Astrocyte (in vitro differentiated cells and primary cell): ENCODE results near the gene MAS1L. TPM values are rescaled to one million over a fixed set of nuclear protein-coding genes. Genes with fewer than 3 reads are reported as not detected.

Source experiments
- DNase-seq: peaks from one replicate; pipeline ENCODE4 v3.0.0-alpha.2; 2010; ENCODE audit warnings: low read depth
- FAIRE-seq: peaks from 2 replicates; lab custom pipeline; 2011; peaks lifted over from hg19 to GRCh38; lab: Jason Lieb, UNC
- H2AFZ ChIP-seq: 2 replicates; pipeline ENCODE4 v1.6.0; 2012; ENCODE audit warnings: low read depth, low read length, inconsistent platforms
- H3K27ac ChIP-seq: 2 replicates; pipeline ENCODE4 v1.5.1; 2011; ENCODE audit warnings: low read depth, low read length, inconsistent platforms
- H3K27me3 ChIP-seq: 2 replicates; pipeline ENCODE4 v1.6.0; 2011; ENCODE audit warnings: low read length, inconsistent platforms; ENCODE audit not compliant: insufficient read depth
- H3K36me3 ChIP-seq: 2 replicates; pipeline ENCODE4 v1.5.1; 2011; ENCODE audit warnings: low read length, inconsistent platforms; ENCODE audit not compliant: insufficient read depth
- H3K4me1 ChIP-seq: 2 replicates; pipeline ENCODE4 v1.5.1; 2011; ENCODE audit warnings: low read length, inconsistent platforms; ENCODE audit not compliant: insufficient read depth
- H3K4me2 ChIP-seq: 2 replicates; pipeline ENCODE4 v1.6.0; 2012; ENCODE audit warnings: low read length, inconsistent platforms
- H3K4me3 ChIP-seq: 2 replicates; pipeline ENCODE4 v1.5.1; 2011; ENCODE audit warnings: low read depth, mild to moderate bottlenecking, low read length, inconsistent platforms; ENCODE audit not compliant: insufficient read depth
- H3K79me2 ChIP-seq: 2 replicates; pipeline ENCODE4 v1.6.0; 2012; ENCODE audit warnings: mild to moderate bottlenecking, low read length, inconsistent platforms; ENCODE audit not compliant: insufficient read depth
- H3K9ac ChIP-seq: 2 replicates; pipeline ENCODE4 v1.6.0; 2012; ENCODE audit warnings: mild to moderate bottlenecking, low read length, inconsistent platforms
- H3K9me3 ChIP-seq: 2 replicates; pipeline ENCODE4 v1.5.1; 2012; ENCODE audit warnings: low read depth, mild to moderate bottlenecking, low read length, inconsistent platforms; ENCODE audit not compliant: insufficient read depth
- H4K20me1 ChIP-seq: 2 replicates; pipeline ENCODE4 v1.6.0; 2012; ENCODE audit warnings: low read length, inconsistent platforms; ENCODE audit not compliant: insufficient read depth
- H3K27ac Mint-ChIP-seq: one replicate; pipeline ENCODE4 v1.8.0; 2021; ENCODE audit warnings: mild to moderate bottlenecking, mixed read lengths; ENCODE audit not compliant: unreplicated experiment
- H3K27me3 Mint-ChIP-seq: one replicate; pipeline ENCODE4 v1.8.0; 2021; ENCODE audit warnings: low read depth, mixed read lengths; ENCODE audit not compliant: unreplicated experiment
- H3K36me3 Mint-ChIP-seq: one replicate; pipeline ENCODE4 v1.8.0; 2021; ENCODE audit warnings: low read depth, mixed read lengths; ENCODE audit not compliant: unreplicated experiment
- H3K4me1 Mint-ChIP-seq: one replicate; pipeline ENCODE4 v1.8.0; 2021; ENCODE audit warnings: low read depth, mixed read lengths; ENCODE audit not compliant: unreplicated experiment
- H3K4me3 Mint-ChIP-seq: one replicate; pipeline ENCODE4 v1.8.0; 2021; ENCODE audit warnings: mild to moderate bottlenecking, moderate library complexity, mixed read lengths; ENCODE audit not compliant: unreplicated experiment
- H3K9me3 Mint-ChIP-seq: one replicate; pipeline ENCODE4 v1.8.0; 2021; ENCODE audit warnings: mild to moderate bottlenecking, mixed read lengths; ENCODE audit not compliant: unreplicated experiment
- CTCF ChIP-seq: IDR thresholded peaks from 2 replicates; pipeline ENCODE4 v1.5.1; 2011; ENCODE audit warnings: low read depth, mild to moderate bottlenecking, inconsistent platforms, low read length, moderate library complexity; ENCODE audit not compliant: insufficient read depth
- EZH2 ChIP-seq: IDR thresholded peaks from 2 replicates; pipeline ENCODE4 v1.6.1; 2012; ENCODE audit warnings: mild to moderate bottlenecking, low read length, inconsistent platforms; ENCODE audit not compliant: insufficient read depth
- total RNA-seq: library from RNA; stranded (reverse); gene quantifications from 2 replicates; pipeline ENCODE4 v1.2.1, GENCODE V29; 2021

The MAS1L gene
- total RNA-seq, 1 donor from 2014 or later: not detected

GRCh38 chr6:29489286-29489685, 1.5 kb upstream of the MAS1L start:
- H3K9me3 Mint-ChIP-seq: peaks cover 5% of the 10 kb centered on the region
- H2AFZ ChIP-seq: no peak overlapping the region

GRCh38 chr6:29488874-29489273, 1.1 kb upstream of the MAS1L start:
- Histone ChIP-seq H3K27me3 (no peaks in the 10 kb centered on the region), H3K9me3 (peaks cover 5% of the 10 kb centered on the region), H3K4me1 (no peaks in the 10 kb centered on the region), H3K79me2 (no peaks in the 10 kb centered on the region), H2AFZ (no peak overlapping the region), H3K9ac (no peak overlapping the region), H3K4me3 (no peak overlapping the region), H3K4me2 (no peak overlapping the region), H3K27ac (no peak overlapping the region), H4K20me1 (no peaks in the 10 kb centered on the region), H3K36me3 (no peaks in the 10 kb centered on the region)
- Mint-ChIP-seq H3K4me1 (peaks cover 11% of the 10 kb centered on the region), H3K27ac (no peak overlapping the region), H3K36me3 (peaks cover 1% of the 10 kb centered on the region), H3K9me3 (peaks cover 5% of the 10 kb centered on the region), H3K27me3 (peaks cover 4% of the 10 kb centered on the region), H3K4me3 (no peak overlapping the region)
- TF ChIP-seq CTCF (no peak), EZH2 (no peak)
- FAIRE-seq (no peak), DNase-seq (no peak)

More at GRCh38 chr6:29489286-29489685, 1.5 kb upstream of the MAS1L start:
- H4K20me1 ChIP-seq: no peaks in the 10 kb centered on the region
- DNase-seq (no peak), FAIRE-seq (no peak)
- no peaks in the 10 kb centered on the region for H3K36me3 ChIP-seq
- H3K9me3 ChIP-seq: peaks cover 5% of the 10 kb centered on the region
- peaks cover 1% of the 10 kb centered on the region for H3K36me3 Mint-ChIP-seq
- no peaks in the 10 kb centered on the region for H3K79me2 ChIP-seq
- H3K4me1 ChIP-seq: no peaks in the 10 kb centered on the region
- no peak overlapping the region for H3K4me3 ChIP-seq
- no peak for TF ChIP-seq EZH2
- TF ChIP-seq CTCF: no peak
- H3K4me2 ChIP-seq: no peak overlapping the region
- no peak overlapping the region for H3K9ac ChIP-seq
- peaks cover 11% of the 10 kb centered on the region for H3K4me1 Mint-ChIP-seq
- H3K4me3 Mint-ChIP-seq: no peak overlapping the region
- no peak overlapping the region for H3K27ac ChIP-seq
- peaks cover 4% of the 10 kb centered on the region for H3K27me3 Mint-ChIP-seq
- no peaks in the 10 kb centered on the region for H3K27me3 ChIP-seq
- H3K27ac Mint-ChIP-seq: no peak overlapping the region

- no peak overlapping the region for H3K27ac ChIP-seq
- Mint-ChIP-seq H3K4me3 (no peak overlapping the region), H3K27me3 (peaks cover 4% of the 10 kb centered on the region), H3K27ac (no peak overlapping the region), H3K4me1 (peaks cover 3% of the 10 kb centered on the region), H3K9me3 (peaks cover 5% of the 10 kb centered on the region), H3K36me3 (no peaks in the 10 kb centered on the region)
- no peak overlapping the region for H3K4me3 ChIP-seq
- no peak overlapping the region for H3K4me2 ChIP-seq
- H3K9me3 ChIP-seq: peaks cover 5% of the 10 kb centered on the region
- no peaks in the 10 kb centered on the region for H3K36me3 ChIP-seq
- FAIRE-seq: no peak
- no peak for TF ChIP-seq EZH2
- TF ChIP-seq CTCF: no peak
- H3K9ac ChIP-seq: no peak overlapping the region
- H3K27me3 ChIP-seq: no peaks in the 10 kb centered on the region
- H3K4me1 ChIP-seq: peaks cover 3% of the 10 kb centered on the region
- no peak overlapping the region for H2AFZ ChIP-seq
- no peaks in the 10 kb centered on the region for H4K20me1 ChIP-seq
- no peak for DNase-seq
- H3K79me2 ChIP-seq: no peaks in the 10 kb centered on the region
These were observed 625 bp downstream of the MAS1L start for GRCh38 chr6:29487131-29487530.
